GM23338 (cell line): Measurements from ENCODE around the gene THYN1. TPM values are rescaled to one million over a fixed set of nuclear protein-coding genes. Genes with fewer than 3 reads are reported as not detected.

Source experiments
- ATAC-seq: fragments of 200-7000 bp; cut with Tn5 transposase; 3 replicates; pipeline ENCODE4 v1.9.1; 2020
- DNase-seq: peaks from one replicate; pipeline ENCODE4 v3.0.0-alpha.2; 2015; ENCODE audit warnings: low spot score
- H2AFZ ChIP-seq: fragments of 200-600 bp; sonication (generic); 2 replicates; pipeline ENCODE4 v1.8.0; 2016; ENCODE audit warnings: antibody characterized with exemption, mild to moderate bottlenecking, moderate library complexity
- H3F3A ChIP-seq: fragments of 200-600 bp; sonication (generic); replicated peaks from 2 replicates; pipeline ENCODE4 v1.8.0; 2017; ENCODE audit warnings: antibody characterized with exemption, mixed run types, low read depth
- H3K27ac ChIP-seq: fragments of 200-600 bp; sonication (generic); 2 replicates; pipeline ENCODE4 v1.6.1; 2016; ENCODE audit warnings: low read depth
- H3K27me3 ChIP-seq: fragments of 200-600 bp; sonication (generic); 2 replicates; pipeline ENCODE4 v1.8.0; 2016; ENCODE audit warnings: mild to moderate bottlenecking, mixed run types, moderate library complexity; ENCODE audit not compliant: insufficient read depth
- H3K36me3 ChIP-seq: fragments of 200-600 bp; sonication (generic); 2 replicates; pipeline ENCODE4 v1.8.0; 2016; ENCODE audit warnings: mild to moderate bottlenecking; ENCODE audit not compliant: insufficient read depth
- H3K4me1 ChIP-seq: fragments of 200-600 bp; sonication (generic); 2 replicates; pipeline ENCODE4 v1.8.0; 2016; ENCODE audit warnings: mild to moderate bottlenecking, moderate library complexity; ENCODE audit not compliant: insufficient read depth
- H3K4me2 ChIP-seq: fragments of 200-600 bp; sonication (generic); 2 replicates; pipeline ENCODE4 v1.7.1; 2017; ENCODE audit warnings: mixed run types
- H3K4me3 ChIP-seq: fragments of 200-600 bp; sonication (generic); 2 replicates; pipeline ENCODE4 v1.6.1; 2016; ENCODE audit warnings: mixed run types
- H3K79me2 ChIP-seq: fragments of 200-600 bp; sonication (generic); replicated peaks from 2 replicates; pipeline ENCODE4 v1.8.0; 2017; ENCODE audit warnings: mild to moderate bottlenecking; ENCODE audit not compliant: insufficient read depth
- H3K9me2 ChIP-seq: fragments of 200-600 bp; sonication (generic); 2 replicates; pipeline ENCODE4 v1.8.0; 2017; ENCODE audit not compliant: insufficient read depth
- H4K20me1 ChIP-seq: fragments of 200-600 bp; sonication (generic); replicated peaks from 2 replicates; pipeline ENCODE4 v1.8.0; 2017; ENCODE audit warnings: mild to moderate bottlenecking; ENCODE audit not compliant: insufficient read depth
- H3K27ac Mint-ChIP-seq: 2 replicates; pipeline ENCODE4 v1.8.0; 2020; ENCODE audit warnings: inconsistent platforms, mild to moderate bottlenecking, moderate library complexity, mixed read lengths
- H3K27me3 Mint-ChIP-seq: 3 replicates; pipeline ENCODE4 v1.8.0; 2022; ENCODE audit warnings: low read depth, mild to moderate bottlenecking, moderate library complexity, mixed read lengths, inconsistent platforms; ENCODE audit not compliant: insufficient read depth, poor library complexity
- H3K36me3 Mint-ChIP-seq: 3 replicates; pipeline ENCODE4 v1.8.0; 2021; ENCODE audit warnings: low read depth, mild to moderate bottlenecking, inconsistent platforms, moderate library complexity, mixed read lengths
- H3K4me1 Mint-ChIP-seq: 3 replicates; pipeline ENCODE4 v1.8.0; 2020; ENCODE audit warnings: mild to moderate bottlenecking, inconsistent platforms, mixed read lengths
- H3K4me3 Mint-ChIP-seq: 3 replicates; pipeline ENCODE4 v1.8.0; 2021; ENCODE audit warnings: moderate library complexity, mild to moderate bottlenecking, inconsistent platforms, mixed read lengths
- H3K9me3 Mint-ChIP-seq: 3 replicates; pipeline ENCODE4 v1.8.0; 2020; ENCODE audit warnings: moderate library complexity, mild to moderate bottlenecking, inconsistent platforms, mixed read lengths
- ETS1 ChIP-seq: IDR thresholded peaks from 2 replicates; pipeline ENCODE4 v1.6.1; 2016; ENCODE audit warnings: antibody characterized with exemption
- ZNF331 ChIP-seq: fragments of 250-450 bp; sonication (Bioruptor Pico); IDR thresholded peaks from 2 replicates; pipeline ENCODE4 v1.5.0; 2020; ENCODE audit warnings: low read depth, mild to moderate bottlenecking, moderate library complexity
- ZNF462 ChIP-seq: fragments of 250-450 bp; sonication (Bioruptor Pico); IDR thresholded peaks from 2 replicates; pipeline ENCODE4 v1.5.0; 2020; ENCODE audit warnings: mild to moderate bottlenecking, moderate library complexity
- polyA plus RNA-seq: library from polyadenylated mRNA; unstranded; fragments of >200 nt; fragmentation: Nextera tagmentation; extraction: Ambion mirVana; gene quantifications from 2 replicates; pipeline ENCODE4 v1.2.1, GENCODE V29; 2016
- total RNA-seq: library from RNA; depleted of rRNA; stranded (reverse); fragments of >200 nt; shearing (Covaris generic); gene quantifications from 2 replicates; pipeline ENCODE4 v1.2.3, GENCODE V29; 2014

Gene THYN1
- total and polyA plus RNA-seq, 2 experiments from 2014 or later: 116 to 216 TPM

- TF ChIP-seq ZNF462 (CRISPR knock-in tag): no peak
- TF ChIP-seq ZNF331 (CRISPR knock-in tag): no peak
These were observed 38.0 kb upstream of the THYN1 start (continued) for GRCh38 chr11:134291196-134291595.

- Mint-ChIP-seq H3K4me1 (peaks cover 25% of the 10 kb centered on the region), H3K4me3 (no peak overlapping the region), H3K36me3 (peaks cover 70% of the 10 kb centered on the region), H3K9me3 (no peaks in the 10 kb centered on the region), H3K27me3 (peaks cover 9% of the 10 kb centered on the region), H3K27ac (no peak overlapping the region)
- Histone ChIP-seq H2AFZ (no peak overlapping the region), H3K9me2 (no peaks in the 10 kb centered on the region), H3K36me3 (peaks cover 14% of the 10 kb centered on the region), H4K20me1 (no peaks in the 10 kb centered on the region), H3K4me2 (no peak overlapping the region), H3K27ac (no peak overlapping the region), H3F3A (no peaks in the 10 kb centered on the region), H3K79me2 (no peaks in the 10 kb centered on the region), H3K4me3 (no peak overlapping the region), H3K4me1 (0 out of 2 replicates have a peak, but pooled peaks cover 6% of the 10 kb centered on the region), H3K27me3 (no peaks in the 10 kb centered on the region)
- no peak for DNase-seq
- TF ChIP-seq ETS1: no peak
- ATAC-seq: no peak
These were observed 37.5 kb upstream of the THYN1 start for GRCh38 chr11:134290646-134291045.
